ENCODE results near the gene TIMM22.

The TIMM22 gene

DNA sequence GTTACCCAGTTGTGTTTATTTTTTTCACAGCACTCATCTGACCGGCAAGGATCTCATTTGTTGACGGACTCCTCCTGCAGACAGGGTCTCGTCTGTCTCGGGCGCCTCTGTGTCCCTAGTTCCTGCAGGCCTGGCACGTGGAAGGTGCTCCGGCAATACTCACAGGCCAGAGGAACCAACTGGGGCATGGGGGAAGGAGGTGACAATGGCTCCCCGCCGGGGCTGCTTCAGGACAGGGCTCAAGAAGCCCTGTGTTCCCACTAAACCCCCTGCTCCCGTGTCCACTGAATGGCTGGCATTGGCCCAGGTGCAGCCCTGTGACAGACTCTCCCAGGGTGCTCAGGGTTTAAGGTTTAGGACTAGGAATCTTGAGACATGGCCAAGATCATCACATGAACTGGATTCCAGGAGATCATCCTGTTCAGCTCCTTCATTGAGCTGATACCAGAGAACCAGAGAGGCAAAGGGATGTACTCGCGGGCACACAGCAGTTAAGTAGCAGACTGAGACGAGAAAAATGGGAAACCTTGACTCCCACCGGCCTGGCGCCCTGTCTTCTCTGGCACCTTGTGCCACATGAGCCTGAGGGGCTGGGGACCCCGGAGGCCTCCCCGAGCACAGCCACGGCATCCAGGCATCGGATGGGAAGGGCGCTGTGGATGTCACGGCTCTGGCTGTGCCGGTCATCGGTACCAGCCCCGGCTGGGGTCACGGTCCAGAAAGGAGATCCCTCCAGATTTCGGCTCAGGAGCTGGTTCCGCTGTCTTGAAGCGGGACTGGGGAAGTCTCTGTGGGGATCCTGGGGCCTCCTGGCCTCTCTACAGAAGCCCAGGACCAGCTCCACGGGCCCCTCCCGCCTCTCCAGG, 29.0 kb downstream of the TIMM22 start:
- no peak for DNase-seq

- no peak for DNase-seq
These were observed 29.7 kb downstream of the TIMM22 start for GRCh38 chr17:1026599-1026975.

GRCh38 chr17:1027044-1027443, 30.1 kb downstream of the TIMM22 start:
- DNase-seq: no peak

DNA sequence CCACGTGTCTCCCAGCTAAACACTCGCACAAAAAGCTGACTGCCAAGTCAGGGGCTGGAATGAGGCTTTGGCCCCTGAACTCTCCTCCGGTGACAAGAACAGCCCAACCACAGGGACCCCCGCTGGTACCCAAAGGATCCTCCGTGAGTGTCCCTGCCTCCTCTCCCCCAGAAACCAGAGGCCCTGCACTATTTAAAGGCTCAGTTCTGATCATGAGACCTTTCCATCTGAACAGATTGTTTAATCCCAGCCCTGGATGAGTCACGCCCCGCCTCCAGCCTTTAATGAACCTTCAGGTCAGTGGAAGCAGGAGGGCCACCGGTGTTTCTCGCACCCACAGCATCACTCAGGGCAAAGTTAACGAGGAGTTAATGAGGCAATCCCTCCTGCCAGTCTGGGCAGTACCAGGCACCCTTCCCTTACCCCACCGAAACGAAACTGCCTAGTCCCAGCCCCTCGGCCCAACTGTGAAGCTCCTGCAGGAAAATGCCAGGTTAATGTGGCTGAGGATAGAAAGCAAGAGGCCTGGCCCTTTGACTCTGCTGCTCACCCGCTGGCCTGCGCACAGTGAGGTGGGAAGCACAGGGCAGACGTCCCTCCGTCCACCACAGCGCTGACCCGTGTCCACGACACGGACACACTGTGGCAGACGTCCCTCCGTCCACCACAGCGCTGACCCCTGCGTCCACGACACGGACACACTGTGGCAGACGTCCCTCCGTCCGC, 32.4 kb downstream of the TIMM22 start:
- no peak for DNase-seq

DNA sequence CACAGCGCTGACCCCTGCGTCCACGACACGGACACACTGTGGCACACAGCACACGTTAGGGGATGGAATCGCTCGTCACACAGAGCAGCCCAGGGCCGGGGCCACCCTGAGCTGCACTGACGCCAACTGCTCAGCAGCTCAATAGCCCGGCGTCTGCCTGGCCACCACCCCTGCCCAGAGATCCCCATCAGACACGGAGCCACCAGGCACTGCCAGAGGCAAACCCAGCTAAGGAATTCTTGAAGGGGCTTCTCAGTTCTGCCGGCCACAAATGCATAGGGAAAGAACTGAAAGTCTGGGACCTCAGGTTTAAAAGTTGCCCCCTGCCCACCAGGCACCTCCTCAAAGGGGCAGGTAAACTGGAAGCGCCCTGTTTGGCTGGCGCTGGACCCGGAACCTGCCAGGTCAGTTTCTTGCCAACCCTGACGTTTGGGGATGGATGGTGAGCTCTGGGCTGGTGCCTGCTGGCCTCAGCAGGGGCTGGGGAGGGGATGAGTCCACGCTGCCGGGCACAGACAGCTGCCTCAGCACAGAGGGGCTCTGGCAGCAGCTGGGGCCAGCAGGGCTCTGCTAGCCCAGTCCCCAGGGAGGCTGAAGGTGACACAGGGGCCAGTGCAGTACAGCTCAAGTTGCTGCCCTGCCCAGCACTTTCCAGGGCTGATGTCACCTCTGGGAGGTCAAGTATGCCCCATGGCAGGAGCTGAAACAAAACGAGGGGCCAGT, 33.2 kb downstream of the TIMM22 start:
- DNase-seq: no peak

GRCh38 chr17:1030684-1031532, 34.0 kb downstream of the TIMM22 start:
- DNase-seq: no peak

GRCh38 chr17:1031711-1032110, 34.8 kb downstream of the TIMM22 start:
- DNase-seq: no peak

- no peak for DNase-seq
These were observed 35.5 kb downstream of the TIMM22 start for GRCh38 chr17:1032391-1032790.

- no peak for DNase-seq
These were observed 36.6 kb downstream of the TIMM22 start for GRCh38 chr17:1033503-1033902.

- no peak for DNase-seq
These were observed 37.8 kb downstream of the TIMM22 start for GRCh38 chr17:1034652-1035210.

DNA sequence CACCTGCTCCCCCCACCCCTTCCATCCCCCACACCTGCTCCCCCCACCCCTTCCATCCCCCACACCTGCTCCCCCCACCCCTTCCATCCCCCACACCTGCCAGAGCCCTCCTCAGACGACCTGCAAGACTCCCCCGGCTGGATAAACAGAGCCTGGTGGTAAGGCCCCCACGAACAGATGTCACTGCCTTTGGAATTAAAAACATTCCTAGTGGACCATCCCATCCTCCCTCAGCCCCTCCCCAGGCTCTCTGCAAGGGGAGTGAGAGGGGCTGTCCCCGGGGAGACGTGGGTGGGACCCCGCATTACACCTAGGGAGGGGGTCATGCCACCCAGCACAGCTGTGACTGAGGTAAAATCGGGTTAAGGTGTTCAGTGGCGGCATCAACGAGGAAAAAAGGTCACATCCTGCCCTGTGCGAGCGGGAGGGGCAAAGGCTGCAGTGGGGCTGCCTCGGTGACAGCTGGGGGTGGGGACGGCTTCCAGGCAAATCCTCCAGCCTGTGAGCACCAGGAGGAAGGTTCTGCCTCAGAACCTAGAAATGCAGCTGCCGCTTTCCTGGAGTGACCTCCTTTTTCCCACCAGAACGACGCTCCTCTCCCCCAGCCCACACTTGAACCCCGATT, 38.7 kb downstream of the TIMM22 start:
- DNase-seq: no peak

GRCh38 chr17:1036171-1036844, 39.4 kb downstream of the TIMM22 start:
- DNase-seq: no peak

- DNase-seq: no peak
These were observed 39.9 kb downstream of the TIMM22 start for GRCh38 chr17:1036845-1037237.

- DNase-seq: no peak
These were observed 40.4 kb downstream of the TIMM22 start for GRCh38 chr17:1037238-1037879.

DNA sequence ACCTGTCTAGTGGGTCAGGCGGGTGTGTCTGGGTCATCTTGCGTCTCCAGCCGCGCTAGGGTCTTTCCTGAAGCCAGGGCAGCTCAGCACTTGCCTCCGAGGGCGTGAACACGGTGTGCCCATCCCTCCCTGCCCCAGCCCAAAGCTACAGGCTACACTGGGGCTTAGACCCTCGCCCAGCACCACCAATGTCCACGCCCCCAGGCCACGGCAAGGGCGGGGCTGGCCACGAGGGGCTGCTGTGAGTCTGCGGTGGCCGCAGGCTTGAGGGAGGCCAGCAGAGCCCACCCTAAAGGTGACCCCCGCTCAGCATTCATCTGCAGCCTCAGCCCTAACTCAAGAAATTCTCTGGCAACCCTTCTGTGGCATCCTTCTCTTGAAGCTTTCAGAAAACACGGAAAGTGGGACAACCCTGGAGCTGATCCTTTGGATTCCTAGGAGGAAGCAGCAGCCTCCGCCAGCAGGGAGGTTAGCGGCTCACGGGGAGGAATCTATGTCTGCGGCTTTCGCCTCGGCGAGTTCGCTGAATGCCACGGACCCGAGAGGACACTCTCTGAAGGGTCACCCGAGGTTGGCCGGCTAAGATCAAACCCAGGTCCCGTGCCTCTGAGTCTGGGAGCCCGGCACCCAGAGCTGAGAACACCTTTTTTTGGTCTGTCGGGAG, 41.7 kb downstream of the TIMM22 start:
- DNase-seq: no peak

- no peak for DNase-seq
These were observed 42.2 kb downstream of the TIMM22 start for GRCh38 chr17:1039123-1039507.

DNA sequence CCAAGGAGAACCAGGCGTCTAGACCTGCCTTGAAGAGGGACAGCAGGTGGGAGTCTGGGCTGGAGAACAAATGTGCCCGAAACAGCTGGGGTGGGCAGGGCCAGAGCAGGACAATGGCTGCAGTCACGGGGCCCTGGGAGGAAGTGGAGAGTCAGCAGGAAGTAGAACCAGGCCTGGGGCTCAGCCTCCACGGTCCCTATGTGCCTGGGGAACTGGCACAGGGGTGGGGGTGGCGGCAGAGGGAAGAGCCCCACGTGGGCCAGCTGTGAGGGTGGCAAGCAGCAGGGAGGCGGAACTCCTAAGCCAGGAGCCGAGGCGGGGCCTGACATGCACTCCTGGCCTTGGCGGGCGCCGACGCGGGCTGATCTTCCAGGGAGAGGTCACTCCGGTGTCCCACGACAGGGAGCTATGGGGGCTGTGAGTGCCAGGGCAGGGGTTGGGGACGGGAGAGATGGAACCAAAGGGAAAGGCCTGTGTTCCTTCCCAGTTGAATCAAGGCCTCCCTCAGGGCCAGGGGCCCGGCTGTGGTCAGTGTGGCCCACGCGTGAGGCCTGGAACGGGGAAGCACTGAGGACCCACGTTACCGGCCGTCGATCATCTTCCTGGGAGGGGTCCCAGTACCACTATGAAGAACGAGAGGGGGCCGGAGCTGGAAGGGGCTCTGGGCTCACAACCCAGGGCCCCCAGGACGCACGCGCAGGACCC, 42.7 kb downstream of the TIMM22 start:
- DNase-seq: no peak

DNA sequence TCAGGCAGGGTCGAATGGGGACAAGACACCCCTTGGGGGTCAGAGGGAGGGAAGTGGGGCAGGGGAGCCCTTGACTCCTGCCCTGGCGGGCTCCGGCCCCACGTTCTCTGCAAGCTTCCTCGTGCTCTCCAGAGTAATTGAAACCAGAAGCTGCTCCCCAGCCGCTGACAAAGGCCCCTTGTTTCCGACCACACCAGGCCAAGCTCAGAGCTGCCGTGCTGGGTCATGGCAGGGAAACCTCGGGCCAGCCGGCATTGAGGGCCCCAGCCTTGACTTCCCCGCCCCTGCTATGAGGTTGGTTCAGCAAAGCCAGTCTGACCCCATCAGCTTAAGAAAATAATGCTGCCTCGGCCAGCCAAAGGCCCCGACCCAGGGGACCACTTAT, 43.3 kb downstream of the TIMM22 start:
- no peak for DNase-seq

DNA sequence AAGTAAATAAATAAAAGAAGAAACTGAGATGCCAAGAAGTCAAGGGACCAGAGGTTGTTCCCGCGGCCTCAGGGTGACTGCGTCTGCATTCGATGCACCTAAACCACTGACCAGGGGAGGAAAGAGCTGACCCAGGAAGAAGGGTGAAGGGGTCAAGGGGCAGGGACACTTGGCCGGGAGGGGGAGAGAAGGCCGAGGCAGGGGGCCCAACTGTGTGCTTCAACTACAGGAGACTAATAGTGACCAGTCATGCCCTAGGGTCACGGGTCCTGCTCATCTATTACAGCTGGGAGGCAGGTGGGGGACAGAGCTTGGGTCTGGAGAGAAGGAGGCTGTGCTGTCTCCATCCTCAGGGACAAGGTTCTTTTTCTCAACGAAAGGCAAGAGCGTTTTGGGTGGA, 44.8 kb downstream of the TIMM22 start:
- no peak for DNase-seq

DNA sequence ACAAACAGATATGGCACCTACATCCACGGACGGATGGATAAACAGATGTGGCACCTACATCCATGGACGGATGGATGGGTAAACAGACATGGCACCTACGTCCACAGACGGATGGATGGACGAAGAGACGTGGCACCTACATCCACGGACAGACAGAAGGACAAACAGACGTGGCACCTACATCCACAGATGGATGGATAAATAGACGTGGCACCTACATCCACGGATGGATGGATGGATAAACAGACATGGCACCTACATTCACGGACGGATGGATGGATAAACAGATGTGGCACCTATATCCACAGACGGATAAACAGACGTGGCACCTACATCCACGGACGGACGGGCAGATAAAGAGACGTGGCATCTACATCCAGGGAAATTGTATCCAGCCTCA, 45.6 kb downstream of the TIMM22 start:
- no peak for DNase-seq
